CD4-positive, alpha-beta T cell (primary cell): ENCODE measurements around the gene CMIP. TPM values are rescaled to one million over a fixed set of nuclear protein-coding genes. Genes with fewer than 3 reads are reported as not detected.
"Not testable (repeated sequence)": the region's sequence is repeated elsewhere in the genome, so short reads cannot be mapped to it uniquely, and the experiment has no call there.

ENCODE experiments used
- ATAC-seq: fragments of 200-7000 bp; cut with Tn5 transposase; one replicate; pipeline ENCODE4 v1.10.0; 2022; ENCODE audit warnings: mild to moderate bottlenecking; ENCODE audit not compliant: poor library complexity
- CTCF ChIA-PET: fragments of 350-600 bp; sonication (Branson Sonifier 250); formaldehyde crosslinking; loops from one replicate; lab custom pipeline; 2021; ENCODE audit warnings: antibody characterized with exemption, inconsistent platforms; lab: Charles Lee
- POLR2A ChIA-PET: fragments of 350-600 bp; sonication (Branson Sonifier 250); formaldehyde crosslinking; loops from one replicate; lab custom pipeline; 2021; ENCODE audit warnings: antibody characterized with exemption, inconsistent platforms; lab: Charles Lee
- DNase-seq, 14 experiments: peaks; one replicate each; pipeline ENCODE4 v3.0.0-alpha.2; 2013 to 2020; ENCODE audit warnings: mixed read lengths in 2 of 14
- H3K27ac ChIP-seq, 2 donors: one replicate each; pipeline versions ENCODE4 v1.5.1 to v1.7.0; 2013; ENCODE audit warnings: low read length in 2 of 2, low read depth in 1 of 2, mild to moderate bottlenecking in 1 of 2
- H3K27me3 ChIP-seq, 2 experiments: 1 replicate in 1 of 2; 2 replicates in 1 of 2; pipeline versions ENCODE4 v1.6.1 to v1.7.0; 2013; ENCODE audit warnings: low read length in 2 of 2, control low read depth in 1 of 2, mild to moderate bottlenecking in 1 of 2, moderate library complexity in 1 of 2; ENCODE audit not compliant: insufficient read depth in 2 of 2, control insufficient read depth in 1 of 2
- H3K36me3 ChIP-seq: one replicate; pipeline ENCODE4 v1.6.1; 2013; ENCODE audit warnings: low read length, control low read depth; ENCODE audit not compliant: insufficient read depth
- H3K4me1 ChIP-seq: one replicate; pipeline ENCODE4 v1.6.1; 2013; ENCODE audit warnings: low read length, control low read depth; ENCODE audit not compliant: insufficient read depth
- H3K4me3 ChIP-seq: one replicate; pipeline ENCODE4 v1.5.1; 2013; ENCODE audit warnings: mild to moderate bottlenecking, low read length, moderate library complexity
- H3K9me3 ChIP-seq, 2 experiments: 1 replicate in 1 of 2; 2 replicates in 1 of 2; pipeline versions ENCODE4 v1.6.1 to v1.7.0; 2013; ENCODE audit warnings: low read length in 2 of 2, mild to moderate bottlenecking in 2 of 2, control low read depth in 1 of 2, moderate library complexity in 1 of 2; ENCODE audit not compliant: control insufficient read depth in 1 of 2, insufficient read depth in 1 of 2
- H3K27ac Mint-ChIP-seq: one replicate; pipeline ENCODE4 v1.8.0; 2020; ENCODE audit warnings: mixed read lengths
- H3K27me3 Mint-ChIP-seq: one replicate; pipeline ENCODE4 v1.8.0; 2021; ENCODE audit warnings: mixed read lengths
- H3K36me3 Mint-ChIP-seq: one replicate; pipeline ENCODE4 v1.8.0; 2021; ENCODE audit warnings: low read depth, mixed read lengths
- H3K4me1 Mint-ChIP-seq: one replicate; pipeline ENCODE4 v1.8.0; 2021; ENCODE audit warnings: low read depth, mixed read lengths
- H3K4me3 Mint-ChIP-seq: one replicate; pipeline ENCODE4 v1.8.0; 2020; ENCODE audit warnings: mild to moderate bottlenecking, mixed read lengths
- H3K9me3 Mint-ChIP-seq: one replicate; pipeline ENCODE4 v1.8.0; 2020; ENCODE audit warnings: mixed read lengths
- CTCF ChIP-seq: fragments of 200-600 bp; IDR thresholded peaks from one replicate; pipeline ENCODE4 v1.8.0; 2022; ENCODE audit warnings: antibody characterized with exemption, mild to moderate bottlenecking
- intact Hi-C, 2 experiments: fragments of 100-400 bp; cut with DNase I in 1 of 2; cut with micrococcal nuclease in 1 of 2; formaldehyde crosslinking; loops; one replicate each; pipeline versions ENCODE4 v1.15.1 to v1.9.0; 2023 to 2025; cut with DNase I, micrococcal nuclease
- total RNA-seq, 174 experiments: library from RNA in 2 of 174; stranded (reverse) in 2 of 174; gene quantifications; one replicate each; pipeline ENCODE4 v1.2.3 and lab custom pipeline; 2021 to 2026

CMIP gene
- total RNA-seq, 2 experiments from 2014 or later = 33.5 to 35.3 TPM

GRCh38 chr16:81521141-81521626, 76.6 kb downstream of the CMIP start:
- CTCF ChIA-PET = no interaction called here
- peak overlapping the region; percentile 81 for H3K27ac Mint-ChIP-seq
- intact Hi-C loops = loop anchor here in 1 of 2 experiments (2.0 to 5.0 kb wide), 2 partner anchors 50 to 79 kb away; partner anchors contain the start of gene CMIP
- peaks cover 56% of the 10 kb centered on the region for H3K4me1 Mint-ChIP-seq
- H3K27me3 ChIP-seq = no peaks in the 10 kb centered on the region
- H3K36me3 ChIP-seq = peaks cover 14% of the 10 kb centered on the region
- ATAC-seq = peak; percentile 62
- DNase-seq = peak; percentile 52 to 94 (median 70)
- H3K4me1 ChIP-seq = peaks cover 64% of the 10 kb centered on the region
- POLR2A ChIA-PET = interaction anchor here (1.2 kb wide), 1 partner anchor 51 kb away, joined by 5 read pairs; no protein-coding TSS in a partner anchor
- no peaks in the 10 kb centered on the region for H3K27me3 Mint-ChIP-seq
- H3K4me3 ChIP-seq = no peak overlapping the region
- H3K27ac ChIP-seq = peak overlapping the region; percentile 5 to 68
- H3K4me3 Mint-ChIP-seq = no peak overlapping the region
- no peaks in the 10 kb centered on the region for H3K9me3 Mint-ChIP-seq
- peaks cover 0 to 4% of the 10 kb centered on the region in 2 experiments for H3K9me3 ChIP-seq
- TF ChIP-seq CTCF = no peak
- H3K36me3 Mint-ChIP-seq = peaks cover 3% of the 10 kb centered on the region

GRCh38 chr16:81522108-81522701, 77.6 kb downstream of the CMIP start:
- ChIA-PET POLR2A (interaction anchor here (1.2 kb wide), 1 partner anchor 53 kb away, joined by 5 read pairs; no protein-coding TSS in a partner anchor), CTCF (no interaction called here)
- Mint-ChIP-seq H3K27ac (peak overlapping the region; percentile 81), H3K27me3 (no peaks in the 10 kb centered on the region), H3K4me3 (no peak overlapping the region), H3K4me1 (peaks cover 64% of the 10 kb centered on the region), H3K9me3 (no peaks in the 10 kb centered on the region), H3K36me3 (no peaks in the 10 kb centered on the region)
- Histone ChIP-seq H3K36me3 (peaks cover 7% of the 10 kb centered on the region), H3K4me1 (peaks cover 72% of the 10 kb centered on the region), H3K27me3 (no peaks in the 10 kb centered on the region), H3K27ac (peak overlapping the region in 1 of 2 donors; percentile 68), H3K9me3 (no peaks in the 10 kb centered on the region), H3K4me3 (no peak overlapping the region)
- intact Hi-C loops = loop anchor here (2.0 to 5.0 kb wide), 2 partner anchors 75 to 80 kb away; partner anchors contain the start of gene CMIP (in 1 of the 2)
- DNase-seq = peak in 4 of 14 experiments; percentile 15 to 79 (median 70)
- ATAC-seq = peak; percentile 40
- TF ChIP-seq CTCF = no peak

GRCh38 chr16:81522851-81523250, 78.2 kb downstream of the CMIP start:
- peak overlapping the region in 1 of 2 donors; percentile 57 for H3K27ac ChIP-seq
- CTCF ChIA-PET, H3K4me3 ChIP-seq, DNase-seq, H3K36me3 Mint-ChIP-seq, H3K4me3 Mint-ChIP-seq, H3K27me3 Mint-ChIP-seq, H3K9me3 Mint-ChIP-seq, H3K27me3 ChIP-seq, H3K9me3 ChIP-seq, H3K36me3 ChIP-seq, POLR2A ChIA-PET, ATAC-seq: not testable (repeated sequence)
- intact Hi-C loops = loop anchor here (2.0 to 5.0 kb wide), 2 partner anchors 76 to 81 kb away; partner anchors contain the start of gene CMIP (in 1 of the 2)
- H3K27ac Mint-ChIP-seq = peak overlapping the region; percentile 81
- H3K4me1 ChIP-seq = peaks cover 73% of the 10 kb centered on the region
- peaks cover 71% of the 10 kb centered on the region for H3K4me1 Mint-ChIP-seq
